ENCODE measurements around the gene MAP6.

MAP6 gene

GRCh38 chr11:75665990-75666389 lies 2.8 kb downstream of the MAP6 start:
- no peak for DNase-seq

GRCh38 chr11:75665126-75665525 lies 3.7 kb downstream of the MAP6 start:
- DNase-seq: no peak

- no peak for DNase-seq
Measured at GRCh38 chr11:75664389-75664788, 4.4 kb downstream of the MAP6 start.

GRCh38 chr11:75663808-75664207 lies 5.0 kb downstream of the MAP6 start:
- no peak for DNase-seq

GRCh38 chr11:75659836-75660235 lies 9.0 kb downstream of the MAP6 start:
- no peak for DNase-seq

- no peak for DNase-seq
Measured at GRCh38 chr11:75656044-75656727, 12.7 kb downstream of the MAP6 start.

- DNase-seq: no peak
Measured at GRCh38 chr11:75655605-75656004, 13.2 kb downstream of the MAP6 start.

- DNase-seq: no peak
Measured at GRCh38 chr11:75654314-75654713, 14.5 kb downstream of the MAP6 start.

- no peak for DNase-seq
Measured at GRCh38 chr11:75653532-75653931, 15.3 kb downstream of the MAP6 start.

GRCh38 chr11:75652936-75653335 lies 15.9 kb downstream of the MAP6 start:
- DNase-seq: no peak

- DNase-seq: no peak
Measured at GRCh38 chr11:75651218-75651617, 17.6 kb downstream of the MAP6 start.

GRCh38 chr11:75650167-75650723 lies 18.6 kb downstream of the MAP6 start:
- no peak for DNase-seq

GRCh38 chr11:75644946-75645345 lies 23.9 kb downstream of the MAP6 start:
- DNase-seq: no peak

GRCh38 chr11:75644370-75644769 lies 24.5 kb downstream of the MAP6 start:
- no peak for DNase-seq

- no peak for DNase-seq
Measured at GRCh38 chr11:75642402-75643113, 26.3 kb downstream of the MAP6 start.

GRCh38 chr11:75639762-75640181 lies 29.1 kb downstream of the MAP6 start:
- DNase-seq: no peak

GRCh38 chr11:75637998-75638397 lies 30.8 kb downstream of the MAP6 start:
- no peak for DNase-seq

- no peak for DNase-seq
Measured at GRCh38 chr11:75635066-75635862, 33.6 kb downstream of the MAP6 start.

- DNase-seq: no peak
Measured at GRCh38 chr11:75633409-75634066, 35.3 kb downstream of the MAP6 start.

GRCh38 chr11:75632962-75633361 lies 35.9 kb downstream of the MAP6 start:
- DNase-seq: no peak

GRCh38 chr11:75632450-75632849 lies 36.4 kb downstream of the MAP6 start:
- no peak for DNase-seq

GRCh38 chr11:75631086-75631730 lies 37.6 kb downstream of the MAP6 start:
- no peak for DNase-seq
